NCI-H82 treated with DMSO at 0.1 percent for 48 hours (cell line): ENCODE data around the gene CNGA3.
A peak's percentile ranks its signal among the peaks of the same experiment; 100 is the strongest.

ENCODE experiments used
- DNase-seq: peaks from one replicate; lab custom pipeline; 2025; ENCODE audit not compliant: unreplicated experiment; lab: John Stamatoyannopoulos, UW

CNGA3 gene

GRCh38 chr2:98327776-98328175 is 18.5 kb upstream of the CNGA3 start:
- DNase-seq, result no peak

GRCh38 chr2:98329549-98329948 is 16.7 kb upstream of the CNGA3 start:
- DNase-seq, result no peak

- DNase-seq, result no peak
These were observed 13.3 kb upstream of the CNGA3 start for GRCh38 chr2:98332989-98333388.

GRCh38 chr2:98333922-98334321 is 12.3 kb upstream of the CNGA3 start:
- DNase-seq, result no peak

- no peak for DNase-seq
These were observed 11.7 kb upstream of the CNGA3 start for GRCh38 chr2:98334439-98335078.

- DNase-seq, result no peak
These were observed 11.0 kb upstream of the CNGA3 start for GRCh38 chr2:98335271-98335670.

- DNase-seq, result no peak
These were observed 5.0 kb upstream of the CNGA3 start for GRCh38 chr2:98341241-98341640.

- DNase-seq, result peak; percentile 96
These were observed 3.0 kb upstream of the CNGA3 start for GRCh38 chr2:98343285-98343684.

- DNase-seq, result peak; percentile 84
These were observed 1.2 kb downstream of the CNGA3 start for GRCh38 chr2:98347298-98348065.

GRCh38 chr2:98348066-98348561 is 1.9 kb downstream of the CNGA3 start:
- peak; percentile 77 for DNase-seq

GRCh38 chr2:98350411-98350810 is 4.2 kb downstream of the CNGA3 start:
- no peak for DNase-seq

- DNase-seq, result no peak
These were observed 9.6 kb downstream of the CNGA3 start for GRCh38 chr2:98355881-98356280.

- no peak for DNase-seq
These were observed 10.5 kb downstream of the CNGA3 start for GRCh38 chr2:98356729-98357128.

- DNase-seq, result no peak
These were observed 11.6 kb downstream of the CNGA3 start for GRCh38 chr2:98357849-98358248.

- no peak for DNase-seq
These were observed 13.7 kb downstream of the CNGA3 start for GRCh38 chr2:98359986-98360385.

- DNase-seq, result no peak
These were observed 21.5 kb downstream of the CNGA3 start for GRCh38 chr2:98367721-98368120.

GRCh38 chr2:98369710-98370239 is 23.5 kb downstream of the CNGA3 start:
- DNase-seq, result no peak

- no peak for DNase-seq
These were observed 25.9 kb downstream of the CNGA3 start for GRCh38 chr2:98372121-98372520.

GRCh38 chr2:98372579-98372978 is 26.3 kb downstream of the CNGA3 start:
- DNase-seq, result no peak

- no peak for DNase-seq
These were observed 28.0 kb downstream of the CNGA3 start for GRCh38 chr2:98374286-98374685.

GRCh38 chr2:98374958-98375570 is 28.8 kb downstream of the CNGA3 start:
- no peak for DNase-seq
